NOMO-1 (cell line): ENCODE measurements around the gene RAB26.

Experiments
- DNase-seq, 2 experiments: peaks; one replicate each; lab custom pipeline; 2025; ENCODE audit not compliant: unreplicated experiment in 2 of 2; lab: John Stamatoyannopoulos, UW

The RAB26 gene

GRCh38 chr16:2142942-2143877 is 5.2 kb upstream of the RAB26 start:
- DNase-seq = no peak

GRCh38 chr16:2143878-2144485 is 4.4 kb upstream of the RAB26 start:
- no peak for DNase-seq

GRCh38 chr16:2145843-2146242 is 2.6 kb upstream of the RAB26 start:
- DNase-seq = no peak

- no peak for DNase-seq
Measured at GRCh38 chr16:2147378-2147777, 1.0 kb upstream of the RAB26 start.

- DNase-seq = no peak
Measured at GRCh38 chr16:2148714-2149629, 547 bp downstream of the RAB26 start.

GRCh38 chr16:2149630-2150417 is 1.4 kb downstream of the RAB26 start:
- no peak for DNase-seq

GRCh38 chr16:2150418-2151187 is 2.2 kb downstream of the RAB26 start:
- no peak for DNase-seq

GRCh38 chr16:2151188-2152091 is 3.0 kb downstream of the RAB26 start:
- no peak for DNase-seq

- DNase-seq = no peak
Measured at GRCh38 chr16:2152695-2153506, 4.5 kb downstream of the RAB26 start.

- no peak for DNase-seq
Measured at GRCh38 chr16:2154533-2155090, 6.2 kb downstream of the RAB26 start.

- peak; percentile 100 for DNase-seq
Measured at GRCh38 chr16:2155091-2155950, 6.9 kb downstream of the RAB26 start, which contains the start of gene TRAF7. Gene TRAF7 (plus strand): TSS chr16:2155782. CDS start chr16:2163921, 8,139 bp downstream.

- peak in 1 of 2 experiments; percentile 35 for DNase-seq
Measured at GRCh38 chr16:2155977-2156848, 7.8 kb downstream of the RAB26 start.

GRCh38 chr16:2156849-2157224 is 8.4 kb downstream of the RAB26 start:
- no peak for DNase-seq

GRCh38 chr16:2157480-2158261 is 9.2 kb downstream of the RAB26 start:
- no peak for DNase-seq

- DNase-seq = no peak
Measured at GRCh38 chr16:2158262-2158638, 9.8 kb downstream of the RAB26 start.
